Effector CD4-positive, alpha-beta T cell (primary cell): Measurements from ENCODE around the gene CDCA8.
"Not testable (repeated sequence)": the region's sequence is repeated elsewhere in the genome, so short reads cannot be mapped to it uniquely, and the experiment has no call there.

Experiments used
- DNase-seq: peaks from one replicate; pipeline ENCODE4 v3.0.0-alpha.2; 2020

CDCA8 gene

GRCh38 chr1:37673920-37674319, 18.4 kb upstream of the CDCA8 start:
- peak; percentile 38 for DNase-seq

GRCh38 chr1:37676281-37677142, 15.8 kb upstream of the CDCA8 start:
- no peak for DNase-seq

- no peak for DNase-seq
These were observed 15.2 kb upstream of the CDCA8 start for GRCh38 chr1:37677143-37677439.

- no peak for DNase-seq
These were observed 14.5 kb upstream of the CDCA8 start for GRCh38 chr1:37677808-37678207.

- no peak for DNase-seq
These were observed 11.4 kb upstream of the CDCA8 start for GRCh38 chr1:37680933-37681332.

GRCh38 chr1:37682334-37682987, 9.9 kb upstream of the CDCA8 start:
- DNase-seq, result peak; percentile 79

- DNase-seq, result not testable (repeated sequence)
These were observed 8.1 kb upstream of the CDCA8 start for GRCh38 chr1:37684182-37684581.

GRCh38 chr1:37685722-37686121, 6.6 kb upstream of the CDCA8 start:
- DNase-seq, result no peak

GRCh38 chr1:37687764-37688163, 4.6 kb upstream of the CDCA8 start:
- not testable (repeated sequence) for DNase-seq

GRCh38 chr1:37688926-37689325, 3.4 kb upstream of the CDCA8 start:
- DNase-seq, result no peak

GRCh38 chr1:37691497-37692077, 729 bp upstream of the CDCA8 start:
- no peak for DNase-seq

- no peak for DNase-seq
These were observed 489 bp downstream of the CDCA8 start for GRCh38 chr1:37692834-37693175.

GRCh38 chr1:37697090-37697489, 4.8 kb downstream of the CDCA8 start:
- DNase-seq, result no peak

- no peak for DNase-seq
These were observed 5.4 kb downstream of the CDCA8 start for GRCh38 chr1:37697737-37698136.

- no peak for DNase-seq
These were observed 6.8 kb downstream of the CDCA8 start for GRCh38 chr1:37699147-37699546.

- DNase-seq, result no peak
These were observed 8.7 kb downstream of the CDCA8 start for GRCh38 chr1:37701051-37701450.

- no peak for DNase-seq
These were observed 10.7 kb downstream of the CDCA8 start for GRCh38 chr1:37703061-37703460.

- no peak for DNase-seq
These were observed 12.7 kb downstream of the CDCA8 start for GRCh38 chr1:37704966-37705365.

GRCh38 chr1:37705399-37705798, 13.1 kb downstream of the CDCA8 start:
- DNase-seq, result no peak

GRCh38 chr1:37708471-37708870, 16.2 kb downstream of the CDCA8 start:
- DNase-seq, result no peak

- no peak for DNase-seq
These were observed 21.9 kb downstream of the CDCA8 start for GRCh38 chr1:37714226-37714625.

- DNase-seq, result no peak
These were observed 22.4 kb downstream of the CDCA8 start for GRCh38 chr1:37714689-37715088.

- no peak for DNase-seq
These were observed 24.0 kb downstream of the CDCA8 start for GRCh38 chr1:37716321-37716720.

- DNase-seq, result no peak
These were observed 25.3 kb downstream of the CDCA8 start for GRCh38 chr1:37717631-37718030.
